Activated CD4-positive, alpha-beta memory T cell treated with anti-CD3 and anti-CD28 coated beads for 36 hours (primary cell): ENCODE results near the gene TYMP. TPM values are rescaled to one million over a fixed set of nuclear protein-coding genes. Genes with fewer than 3 reads are reported as not detected.
A peak's percentile ranks its signal among the peaks of the same experiment; 100 is the strongest.

Source experiments
- CTCF ChIA-PET: fragments of 350-600 bp; sonication (Branson Sonifier 250); formaldehyde crosslinking; loops from one replicate; lab custom pipeline; 2021; ENCODE audit warnings: antibody characterized with exemption, inconsistent platforms; lab: Charles Lee
- POLR2A ChIA-PET: fragments of 350-600 bp; sonication (Branson Sonifier 250); formaldehyde crosslinking; loops from one replicate; lab custom pipeline; 2021; ENCODE audit warnings: antibody characterized with exemption; lab: Charles Lee
- DNase-seq: peaks from one replicate; pipeline ENCODE4 v3.0.0-alpha.2; 2020
- H3K27ac Mint-ChIP-seq: one replicate; pipeline ENCODE4 v1.8.0; 2021; ENCODE audit warnings: mixed read lengths
- H3K27me3 Mint-ChIP-seq: one replicate; pipeline ENCODE4 v1.8.0; 2021; ENCODE audit warnings: mixed read lengths
- H3K36me3 Mint-ChIP-seq: one replicate; pipeline ENCODE4 v1.8.0; 2021; ENCODE audit warnings: mixed read lengths
- H3K4me1 Mint-ChIP-seq: one replicate; pipeline ENCODE4 v1.8.0; 2021; ENCODE audit warnings: low read depth, mixed read lengths
- H3K4me3 Mint-ChIP-seq: one replicate; pipeline ENCODE4 v1.8.0; 2021; ENCODE audit warnings: mild to moderate bottlenecking, mixed read lengths
- H3K9me3 Mint-ChIP-seq: one replicate; pipeline ENCODE4 v1.8.0; 2021; ENCODE audit warnings: mixed read lengths
- intact Hi-C: fragments of 100-400 bp; cut with micrococcal nuclease; formaldehyde crosslinking; loops from one replicate; pipeline ENCODE4 v1.15.1; 2023
- total RNA-seq, 2 experiments: library from RNA; stranded (reverse); gene quantifications; one replicate each; pipeline ENCODE4 v1.2.3, GENCODE V29; 2021

Gene TYMP
- total RNA-seq, 2 experiments from 2014 or later, result 64.7 to 65.6 TPM

- POLR2A ChIA-PET, result interaction anchor here (0.6 to 0.7 kb wide), 2 partner anchors 10 to 47 kb away, joined by 3 to 4 read pairs; no protein-coding TSS in a partner anchor
These were observed 43.1 kb downstream of the TYMP start, which contains the start of gene MIOX for GRCh38 chr22:50486561-50487289. Gene MIOX, plus strand, starts transcription at chr22:50486859. Its CDS starts 39 bp downstream, at chr22:50486898.

GRCh38 chr22:50485221-50486131 lies 44.3 kb downstream of the TYMP start:
- intact Hi-C loops, result no loop called here
- Mint-ChIP-seq H3K27me3 (no peaks in the 10 kb centered on the region), H3K27ac (no peak overlapping the region), H3K36me3 (peaks cover 2% of the 10 kb centered on the region), H3K9me3 (no peaks in the 10 kb centered on the region), H3K4me3 (no peak overlapping the region), H3K4me1 (no peaks in the 10 kb centered on the region)
- no peak for DNase-seq
- ChIA-PET POLR2A (interaction anchor here (1.3 kb wide), 1 partner anchor 10 kb away, joined by 3 read pairs; the partner anchor contains the start of gene SBF1), CTCF (interaction anchor here (2.9 kb wide), 1 partner anchor 12 kb away, joined by 11 read pairs; no protein-coding TSS in a partner anchor)

More at GRCh38 chr22:50486561-50487289, 43.1 kb downstream of the TYMP start, which contains the start of gene MIOX:
- no peaks in the 10 kb centered on the region for H3K27me3 Mint-ChIP-seq
- no peak within 1 kb of the TSS for H3K4me3 Mint-ChIP-seq
- DNase-seq, result no peak
- peaks cover 6% of the 10 kb centered on the region for H3K4me1 Mint-ChIP-seq
- no peak within 1 kb of the TSS for H3K27ac Mint-ChIP-seq
- H3K36me3 Mint-ChIP-seq, result peaks cover 2% of the 10 kb centered on the region
- CTCF ChIA-PET, result interaction anchor here (0.9 to 2.9 kb wide), 2 partner anchors 11 to 39 kb away, joined by 4 to 11 read pairs; partner anchors contain the start of gene SCO2
- intact Hi-C loops, result no loop called here
- no peaks in the 10 kb centered on the region for H3K9me3 Mint-ChIP-seq

GRCh38 chr22:50483977-50484853 lies 45.6 kb downstream of the TYMP start:
- DNase-seq, result no peak
- Mint-ChIP-seq H3K27me3 (peaks cover 3% of the 10 kb centered on the region), H3K9me3 (no peaks in the 10 kb centered on the region), H3K4me3 (no peak overlapping the region), H3K36me3 (peaks cover 2% of the 10 kb centered on the region), H3K4me1 (peaks cover 3% of the 10 kb centered on the region), H3K27ac (no peak overlapping the region)
- ChIA-PET CTCF (no interaction called here), POLR2A (interaction anchor here (1.3 kb wide), 1 partner anchor 9 kb away, joined by 3 read pairs; the partner anchor contains the start of gene SBF1)
- intact Hi-C loops, result no loop called here

GRCh38 chr22:50483556-50483955 lies 46.3 kb downstream of the TYMP start:
- H3K27ac Mint-ChIP-seq, result no peak overlapping the region
- no peak for DNase-seq
- ChIA-PET CTCF (no interaction called here), POLR2A (no interaction called here)
- H3K27me3 Mint-ChIP-seq, result peaks cover 3% of the 10 kb centered on the region
- peaks cover 2% of the 10 kb centered on the region for H3K36me3 Mint-ChIP-seq
- no peaks in the 10 kb centered on the region for H3K9me3 Mint-ChIP-seq
- H3K4me1 Mint-ChIP-seq, result peaks cover 3% of the 10 kb centered on the region
- no peak overlapping the region for H3K4me3 Mint-ChIP-seq
- intact Hi-C loops, result no loop called here

GRCh38 chr22:50483106-50483505 lies 46.7 kb downstream of the TYMP start:
- Mint-ChIP-seq H3K36me3 (peaks cover 2% of the 10 kb centered on the region), H3K9me3 (no peaks in the 10 kb centered on the region), H3K4me3 (peak overlapping the region; percentile 32), H3K4me1 (peaks cover 3% of the 10 kb centered on the region), H3K27me3 (peaks cover 3% of the 10 kb centered on the region), H3K27ac (no peak overlapping the region)
- intact Hi-C loops, result no loop called here
- DNase-seq, result no peak
- CTCF ChIA-PET, result no interaction called here
- POLR2A ChIA-PET, result interaction anchor here (1.5 kb wide), 1 partner anchor 12 kb away, joined by 3 read pairs; no protein-coding TSS in a partner anchor

GRCh38 chr22:50482107-50483074 lies 47.4 kb downstream of the TYMP start:
- POLR2A ChIA-PET, result interaction anchor here (1.5 kb wide), 1 partner anchor 12 kb away, joined by 3 read pairs; no protein-coding TSS in a partner anchor
- Mint-ChIP-seq H3K4me1 (peaks cover 3% of the 10 kb centered on the region), H3K36me3 (peaks cover 2% of the 10 kb centered on the region), H3K27ac (no peak overlapping the region), H3K27me3 (peaks cover 3% of the 10 kb centered on the region), H3K4me3 (peak overlapping the region; percentile 79), H3K9me3 (no peaks in the 10 kb centered on the region)
- intact Hi-C loops, result no loop called here
- no peak for DNase-seq
- CTCF ChIA-PET, result interaction anchor here (2.7 kb wide), 1 partner anchor 15 kb away, joined by 15 read pairs; no protein-coding TSS in a partner anchor

GRCh38 chr22:50481440-50482106 lies 48.2 kb downstream of the TYMP start, which contains the start of gene ADM2:
Gene ADM2, plus strand, starts transcription at chr22:50481543. Its CDS starts 305 bp downstream, at chr22:50481848.
- Mint-ChIP-seq H3K27ac (no peak within 1 kb of the TSS), H3K4me1 (peaks cover 3% of the 10 kb centered on the region), H3K4me3 (peak within 1 kb of the TSS; percentile 79), H3K36me3 (peaks cover 2% of the 10 kb centered on the region), H3K27me3 (peaks cover 3% of the 10 kb centered on the region), H3K9me3 (no peaks in the 10 kb centered on the region)
- POLR2A ChIA-PET, result interaction anchor here (1.0 to 1.5 kb wide), 2 partner anchors 11 to 44 kb away, joined by 3 to 4 read pairs; partner anchors contain the start of gene SCO2
- peak; percentile 80 for DNase-seq
- CTCF ChIA-PET, result interaction anchor here (2.7 kb wide), 1 partner anchor 16 kb away, joined by 15 read pairs; no protein-coding TSS in a partner anchor
- intact Hi-C loops, result no loop called here

- no peaks in the 10 kb centered on the region for H3K9me3 Mint-ChIP-seq
- H3K27ac Mint-ChIP-seq, result no peak overlapping the region
- H3K36me3 Mint-ChIP-seq, result peaks cover 2% of the 10 kb centered on the region
- intact Hi-C loops, result no loop called here
- H3K27me3 Mint-ChIP-seq, result peaks cover 3% of the 10 kb centered on the region
- DNase-seq, result no peak
- peaks cover 3% of the 10 kb centered on the region for H3K4me1 Mint-ChIP-seq
- ChIA-PET CTCF (interaction anchor here (2.7 kb wide), 1 partner anchor 17 kb away, joined by 15 read pairs; no protein-coding TSS in a partner anchor), POLR2A (interaction anchor here (1.0 kb wide), 1 partner anchor 44 kb away, joined by 4 read pairs; the partner anchor contains the start of gene SCO2)
- H3K4me3 Mint-ChIP-seq, result peak overlapping the region; percentile 62
These were observed 48.8 kb downstream of the TYMP start for GRCh38 chr22:50481045-50481439.

GRCh38 chr22:50479721-50480120 lies 50.1 kb downstream of the TYMP start:
- no peak overlapping the region for H3K27ac Mint-ChIP-seq
- intact Hi-C loops, result no loop called here
- no peaks in the 10 kb centered on the region for H3K9me3 Mint-ChIP-seq
- peak overlapping the region; percentile 65 for H3K4me3 Mint-ChIP-seq
- H3K36me3 Mint-ChIP-seq, result peaks cover 2% of the 10 kb centered on the region
- ChIA-PET CTCF (interaction anchor here (1.3 to 2.7 kb wide), 2 partner anchors 18 to 141 kb away, joined by 6 to 15 read pairs; no protein-coding TSS in a partner anchor), POLR2A (no interaction called here)
- H3K4me1 Mint-ChIP-seq, result peaks cover 8% of the 10 kb centered on the region
- peaks cover 3% of the 10 kb centered on the region for H3K27me3 Mint-ChIP-seq
- DNase-seq, result no peak
